ENCODE results near the gene PARS2.

Gene PARS2

DNA sequence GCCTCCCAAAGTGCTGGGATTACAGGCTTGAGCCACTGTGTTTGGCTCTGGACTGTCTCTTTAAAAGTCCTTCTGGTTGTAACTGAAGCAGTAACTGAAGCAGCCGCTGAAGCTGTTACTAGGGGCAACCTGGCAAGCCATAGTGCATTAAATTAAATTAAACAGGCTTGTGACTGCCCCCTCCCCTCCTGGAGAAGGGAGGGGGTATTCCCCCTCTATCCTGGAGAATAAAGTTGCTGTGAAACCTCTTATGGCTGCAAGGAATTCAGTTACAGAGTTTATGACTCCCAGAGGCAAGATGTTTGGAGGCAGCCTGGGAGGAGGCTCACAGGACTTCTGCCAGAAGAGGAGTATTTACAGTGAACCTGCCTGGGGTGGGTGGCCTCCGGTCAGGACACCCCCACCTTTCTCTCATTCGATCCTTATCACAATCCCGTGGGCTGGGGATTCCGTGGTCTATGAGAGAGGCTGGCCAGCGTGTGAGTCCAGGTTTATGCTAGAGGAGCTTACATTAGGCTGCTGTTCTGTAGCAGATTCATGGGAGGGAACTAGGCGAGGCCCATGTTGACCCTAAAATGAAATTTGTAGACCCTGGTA, 28.5 kb upstream of the PARS2 start:
- no peak for DNase-seq (ENCODE audit: low read depth)
- TF ChIP-seq, protein P1, sequence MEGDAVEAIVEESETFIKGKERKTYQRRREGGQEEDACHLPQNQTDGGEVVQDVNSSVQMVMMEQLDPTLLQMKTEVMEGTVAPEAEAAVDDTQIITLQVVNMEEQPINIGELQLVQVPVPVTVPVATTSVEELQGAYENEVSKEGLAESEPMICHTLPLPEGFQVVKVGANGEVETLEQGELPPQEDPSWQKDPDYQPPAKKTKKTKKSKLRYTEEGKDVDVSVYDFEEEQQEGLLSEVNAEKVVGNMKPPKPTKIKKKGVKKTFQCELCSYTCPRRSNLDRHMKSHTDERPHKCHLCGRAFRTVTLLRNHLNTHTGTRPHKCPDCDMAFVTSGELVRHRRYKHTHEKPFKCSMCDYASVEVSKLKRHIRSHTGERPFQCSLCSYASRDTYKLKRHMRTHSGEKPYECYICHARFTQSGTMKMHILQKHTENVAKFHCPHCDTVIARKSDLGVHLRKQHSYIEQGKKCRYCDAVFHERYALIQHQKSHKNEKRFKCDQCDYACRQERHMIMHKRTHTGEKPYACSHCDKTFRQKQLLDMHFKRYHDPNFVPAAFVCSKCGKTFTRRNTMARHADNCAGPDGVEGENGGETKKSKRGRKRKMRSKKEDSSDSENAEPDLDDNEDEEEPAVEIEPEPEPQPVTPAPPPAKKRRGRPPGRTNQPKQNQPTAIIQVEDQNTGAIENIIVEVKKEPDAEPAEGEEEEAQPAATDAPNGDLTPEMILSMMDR (IDR thresholded peaks at IDR 0.05; ENCODE audit: control insufficient read depth, insufficient read depth, low read depth, low read length, missing control alignments): no peak
- no peak overlapping the region for H3K4me3 ChIP-seq (ENCODE audit: control insufficient read depth, low read depth, low read length)

DNA sequence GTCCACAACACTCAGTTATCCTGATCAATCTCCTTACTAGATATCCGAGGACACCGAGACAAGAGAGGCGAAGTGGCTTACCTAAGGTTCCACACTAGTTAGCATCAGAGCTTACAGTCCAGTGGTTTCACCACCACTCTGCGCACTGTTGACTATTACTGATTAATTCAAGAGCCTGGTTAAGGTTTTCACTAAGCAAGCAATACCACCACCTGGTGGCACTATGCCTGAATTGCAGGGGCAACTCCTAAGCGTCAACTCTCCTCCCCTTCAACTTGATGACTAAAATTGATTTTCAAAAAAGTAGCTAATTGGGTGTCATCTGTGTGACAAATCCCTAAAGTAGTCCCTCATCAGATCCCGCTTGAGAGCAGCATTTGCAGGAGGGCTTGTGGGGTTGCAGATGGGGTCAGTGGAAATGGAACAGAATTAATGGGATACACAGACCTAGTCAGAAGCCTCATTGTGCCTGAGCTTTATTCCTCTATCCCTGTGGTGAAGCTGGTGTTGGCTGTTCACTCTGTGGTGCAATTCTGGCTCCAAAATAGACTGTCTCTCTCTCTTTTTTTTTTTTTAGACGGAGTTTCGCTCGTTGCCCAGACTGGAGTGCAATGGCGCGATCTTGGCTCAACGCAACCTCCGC, 27.7 kb upstream of the PARS2 start:
- H3K4me3 ChIP-seq (ENCODE audit: control insufficient read depth, low read depth, low read length): no peak overlapping the region
- DNase-seq (ENCODE audit: low read depth): no peak
- TF ChIP-seq, protein P1 (IDR thresholded peaks at IDR 0.05; ENCODE audit: control insufficient read depth, insufficient read depth, low read depth, low read length, missing control alignments): peak; percentile 49

DNA sequence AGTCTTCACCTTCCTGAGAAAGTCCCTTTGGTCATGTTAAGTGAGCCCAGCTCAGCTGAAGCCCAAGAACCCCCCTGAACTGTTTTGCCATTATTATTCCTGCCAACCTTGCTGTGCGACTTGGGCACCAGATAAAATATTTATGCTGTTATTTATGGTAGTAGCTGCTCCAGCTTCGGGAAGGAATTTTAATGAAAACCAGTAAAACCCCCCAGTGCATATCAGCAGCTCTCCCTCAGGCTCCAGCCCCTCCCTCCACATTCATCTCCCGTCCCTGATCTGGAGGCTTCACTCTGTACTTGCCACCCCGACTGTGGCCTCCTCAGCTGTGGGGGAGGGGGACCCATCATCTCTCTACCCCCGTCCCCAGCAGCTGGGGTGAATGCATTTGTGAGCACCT, 24.1 kb upstream of the PARS2 start:
- TF ChIP-seq, protein P1 (IDR thresholded peaks at IDR 0.05; ENCODE audit: control insufficient read depth, insufficient read depth, low read depth, low read length, missing control alignments): no peak
- DNase-seq (ENCODE audit: low read depth): no peak
- H3K4me3 ChIP-seq (ENCODE audit: control insufficient read depth, low read depth, low read length): no peak overlapping the region

DNA sequence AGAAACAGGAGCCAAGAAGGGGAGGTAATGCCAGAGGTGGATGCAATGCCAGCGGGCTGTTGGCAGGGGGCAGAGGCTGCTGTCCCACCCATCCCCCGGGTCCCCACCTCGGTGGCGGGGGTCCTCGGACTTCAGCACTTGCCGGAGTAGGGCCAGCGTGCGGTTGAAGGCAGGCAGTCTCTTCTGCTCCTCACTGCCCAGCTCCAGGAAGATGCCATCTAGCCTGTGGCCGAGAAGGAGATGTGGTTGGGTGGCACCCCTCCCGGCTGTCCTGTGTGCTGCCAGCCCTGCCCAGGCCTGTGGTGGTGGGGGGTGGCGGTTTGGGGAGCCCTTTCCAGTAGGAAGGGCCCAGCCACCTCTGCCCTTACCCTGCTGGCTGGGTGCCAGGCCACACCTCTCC, 23.3 kb upstream of the PARS2 start:
- no peak overlapping the region for H3K4me3 ChIP-seq (ENCODE audit: control insufficient read depth, low read depth, low read length)
- TF ChIP-seq, protein P1 (IDR thresholded peaks at IDR 0.05; ENCODE audit: control insufficient read depth, insufficient read depth, low read depth, low read length, missing control alignments): no peak
- no peak for DNase-seq (ENCODE audit: low read depth)

DNA sequence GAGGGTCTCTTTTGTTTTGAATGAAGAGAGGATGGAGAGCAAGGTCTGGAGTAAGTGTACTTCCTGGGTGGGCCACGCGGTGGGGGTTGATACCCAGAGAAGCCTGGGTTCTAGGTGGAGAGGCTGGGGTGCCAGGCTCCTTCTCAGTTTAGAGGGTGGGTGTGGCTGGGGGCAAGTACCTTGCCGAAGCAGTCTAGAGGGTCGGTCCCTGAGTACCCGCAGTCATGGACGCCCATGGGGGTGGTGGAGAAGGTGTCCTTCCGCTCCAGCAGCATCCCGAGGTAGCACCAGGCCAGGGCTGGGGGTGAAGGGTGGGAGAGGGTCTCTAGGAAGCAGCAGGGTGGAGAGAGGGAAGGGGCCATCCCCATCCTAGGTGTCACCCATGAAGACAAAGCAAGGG, 22.5 kb upstream of the PARS2 start:
- no peak overlapping the region for H3K4me3 ChIP-seq (ENCODE audit: control insufficient read depth, low read depth, low read length)
- TF ChIP-seq, protein P1 (IDR thresholded peaks at IDR 0.05; ENCODE audit: control insufficient read depth, insufficient read depth, low read depth, low read length, missing control alignments): no peak
- no peak for DNase-seq (ENCODE audit: low read depth)

DNA sequence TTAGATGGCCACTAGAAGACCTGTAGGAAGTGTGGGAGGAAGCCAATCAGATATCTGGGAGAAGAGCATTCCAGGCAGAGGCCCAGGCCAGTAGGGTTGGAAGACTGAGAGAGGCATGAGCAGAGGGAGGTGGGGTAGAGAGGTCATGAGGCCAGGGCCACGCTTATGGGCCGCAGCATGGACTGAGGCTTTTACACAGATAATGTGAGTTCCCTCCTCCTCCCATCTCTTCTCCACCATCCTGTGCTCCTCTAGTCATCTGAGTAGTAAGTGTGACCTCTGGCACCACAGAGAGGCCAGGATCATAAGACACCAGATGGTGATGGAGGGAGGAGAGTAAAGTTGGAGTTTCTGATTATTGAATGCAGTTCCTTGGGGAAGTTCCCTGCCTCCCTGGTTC, 19.7 kb upstream of the PARS2 start:
- TF ChIP-seq, protein P1 (IDR thresholded peaks at IDR 0.05; ENCODE audit: control insufficient read depth, insufficient read depth, low read depth, low read length, missing control alignments): no peak
- DNase-seq (ENCODE audit: low read depth): no peak
- no peak overlapping the region for H3K4me3 ChIP-seq (ENCODE audit: control insufficient read depth, low read depth, low read length)
